Measurements from ENCODE around the gene TNPO3.
"Not testable (repeated sequence)": the region's sequence is repeated elsewhere in the genome, so short reads cannot be mapped to it uniquely, and the experiment has no call there.

TNPO3 gene

GRCh38 chr7:129006636-129007414 lies 48.1 kb downstream of the TNPO3 start:
- ChIA-PET CTCF (interaction anchor here (1.5 to 2.2 kb wide), 2 partner anchors 10 to 85 kb away, joined by 4 to 12 read pairs; no protein-coding TSS in a partner anchor), POLR2A (interaction anchor here (1.1 kb wide), 1 partner anchor 47 kb away, joined by 3 read pairs; no protein-coding TSS in a partner anchor)
- DNase-seq (ENCODE audit: low read depth, low spot score) = no peak
- H3K4me3 ChIP-seq (ENCODE audit: low read depth, low read length) = no peak overlapping the region
- TF ChIP-seq, protein P1, sequence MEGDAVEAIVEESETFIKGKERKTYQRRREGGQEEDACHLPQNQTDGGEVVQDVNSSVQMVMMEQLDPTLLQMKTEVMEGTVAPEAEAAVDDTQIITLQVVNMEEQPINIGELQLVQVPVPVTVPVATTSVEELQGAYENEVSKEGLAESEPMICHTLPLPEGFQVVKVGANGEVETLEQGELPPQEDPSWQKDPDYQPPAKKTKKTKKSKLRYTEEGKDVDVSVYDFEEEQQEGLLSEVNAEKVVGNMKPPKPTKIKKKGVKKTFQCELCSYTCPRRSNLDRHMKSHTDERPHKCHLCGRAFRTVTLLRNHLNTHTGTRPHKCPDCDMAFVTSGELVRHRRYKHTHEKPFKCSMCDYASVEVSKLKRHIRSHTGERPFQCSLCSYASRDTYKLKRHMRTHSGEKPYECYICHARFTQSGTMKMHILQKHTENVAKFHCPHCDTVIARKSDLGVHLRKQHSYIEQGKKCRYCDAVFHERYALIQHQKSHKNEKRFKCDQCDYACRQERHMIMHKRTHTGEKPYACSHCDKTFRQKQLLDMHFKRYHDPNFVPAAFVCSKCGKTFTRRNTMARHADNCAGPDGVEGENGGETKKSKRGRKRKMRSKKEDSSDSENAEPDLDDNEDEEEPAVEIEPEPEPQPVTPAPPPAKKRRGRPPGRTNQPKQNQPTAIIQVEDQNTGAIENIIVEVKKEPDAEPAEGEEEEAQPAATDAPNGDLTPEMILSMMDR (IDR thresholded peaks at IDR 0.05; ENCODE audit: insufficient read depth, low read length, missing control alignments) = no peak

DNA sequence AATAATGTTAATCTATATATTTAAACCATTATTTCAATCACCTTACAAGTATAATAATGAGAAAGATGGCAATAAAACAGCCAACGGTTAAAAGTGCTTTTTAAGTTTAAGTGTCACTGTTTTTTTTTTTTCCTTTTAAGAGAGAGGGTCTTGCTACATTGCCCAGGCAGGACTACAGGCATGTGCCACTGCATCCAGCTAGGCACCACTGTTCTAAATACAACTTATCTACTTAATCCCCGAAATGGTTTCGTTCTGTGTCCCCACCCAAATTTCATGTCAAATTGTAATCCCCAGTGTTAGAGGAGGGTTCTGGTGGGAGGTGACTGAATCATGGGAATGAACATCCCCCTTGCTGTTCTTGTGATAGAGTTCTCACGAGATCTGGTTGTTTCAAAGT lies 49.7 kb downstream of the TNPO3 start:
- H3K4me3 ChIP-seq (ENCODE audit: low read depth, low read length) = no peak overlapping the region
- POLR2A ChIA-PET = no interaction called here
- TF ChIP-seq, protein P1 (IDR thresholded peaks at IDR 0.05; ENCODE audit: insufficient read depth, low read length, missing control alignments) = no peak
- CTCF ChIA-PET = interaction anchor here (2.2 kb wide), 1 partner anchor 87 kb away, joined by 12 read pairs; no protein-coding TSS in a partner anchor
- no peak for DNase-seq (ENCODE audit: low read depth, low spot score)

DNA sequence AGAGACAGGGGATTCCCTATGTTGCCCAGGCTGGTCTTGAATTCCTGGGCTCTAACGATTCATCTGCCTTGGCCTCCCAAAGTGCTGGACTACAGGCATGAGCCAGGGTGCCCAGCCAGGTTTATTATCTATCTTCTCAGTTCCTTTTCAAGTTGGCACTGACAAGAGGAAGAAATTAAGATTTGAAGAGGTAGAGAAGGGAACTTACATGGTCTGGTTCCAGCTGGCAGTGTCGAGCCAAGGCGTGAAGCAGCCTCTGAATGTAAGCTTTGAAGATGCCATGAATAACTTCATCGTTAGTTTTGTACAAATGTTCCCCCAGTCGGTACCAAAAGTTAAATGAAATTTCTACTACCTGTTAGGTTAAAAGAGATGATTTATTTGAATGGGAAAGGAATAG lies 57.7 kb downstream of the TNPO3 start:
- ChIA-PET POLR2A (no interaction called here), CTCF (no interaction called here)
- TF ChIP-seq, protein P1 (IDR thresholded peaks at IDR 0.05; ENCODE audit: insufficient read depth, low read length, missing control alignments) = no peak
- no peak overlapping the region for H3K4me3 ChIP-seq (ENCODE audit: low read depth, low read length)
- no peak for DNase-seq (ENCODE audit: low read depth, low spot score)

GRCh38 chr7:128994560-128994959 lies 60.4 kb downstream of the TNPO3 start:
- DNase-seq (ENCODE audit: low read depth, low spot score) = not testable (repeated sequence)
- CTCF ChIA-PET = interaction anchor here (3.1 kb wide), 1 partner anchor 97 kb away, joined by 12 read pairs; no protein-coding TSS in a partner anchor

DNA sequence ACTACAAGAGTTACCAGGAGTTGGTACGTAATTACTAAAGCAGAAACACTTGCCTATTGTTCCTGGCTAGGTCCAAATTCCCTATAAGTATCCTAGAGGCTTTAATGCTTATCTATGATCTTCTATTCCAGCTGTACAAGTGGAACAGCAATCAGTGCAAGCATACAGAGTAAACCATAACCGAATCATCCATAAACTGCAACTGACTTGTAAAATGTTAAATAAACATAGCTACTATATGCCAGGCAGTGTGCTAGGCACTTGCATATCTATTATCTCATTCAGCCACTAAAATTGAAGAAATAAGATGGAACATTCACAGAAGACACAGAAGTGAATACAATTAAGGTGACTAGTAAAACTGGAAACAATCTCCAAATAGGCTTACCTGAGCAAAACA lies 61.5 kb downstream of the TNPO3 start:
- POLR2A ChIA-PET = interaction anchor here (0.6 kb wide), 1 partner anchor 40 kb away, joined by 3 read pairs; no protein-coding TSS in a partner anchor

More at GRCh38 chr7:128994560-128994959, 60.4 kb downstream of the TNPO3 start:
- POLR2A ChIA-PET; H3K4me3 ChIP-seq (ENCODE audit: low read depth, low read length): not testable (repeated sequence)

DNA sequence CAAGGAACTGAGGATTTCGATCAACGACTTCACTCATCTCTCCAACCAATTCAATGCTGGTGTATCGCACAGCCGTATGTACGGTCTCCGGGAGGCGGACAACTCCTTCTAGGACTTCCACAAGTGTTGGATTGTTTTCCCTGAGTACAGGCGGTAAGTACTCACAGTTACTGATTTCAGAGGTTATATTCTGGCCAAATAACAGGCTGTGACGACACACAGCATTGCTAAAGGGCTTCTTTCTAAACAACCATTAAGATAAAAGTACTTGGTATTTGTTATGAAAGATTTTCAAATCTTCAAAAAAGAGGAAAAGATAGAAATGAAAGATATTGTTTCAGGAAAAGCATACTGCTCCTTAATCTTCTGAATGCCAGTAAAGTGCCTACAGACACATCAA lies 65.0 kb downstream of the TNPO3 start:
- CTCF ChIA-PET = interaction anchor here (1.3 to 1.9 kb wide), 2 partner anchors 9 kb away, joined by 3 to 4 read pairs; no protein-coding TSS in a partner anchor
- POLR2A ChIA-PET = no interaction called here
- TF ChIP-seq, protein P1 (IDR thresholded peaks at IDR 0.05; ENCODE audit: insufficient read depth, low read length, missing control alignments) = no peak
- H3K4me3 ChIP-seq (ENCODE audit: low read depth, low read length) = no peak overlapping the region
- no peak for DNase-seq (ENCODE audit: low read depth, low spot score)

More for the DNA sequence above, 61.5 kb downstream of the TNPO3 start:
- TF ChIP-seq, protein P1 (IDR thresholded peaks at IDR 0.05; ENCODE audit: insufficient read depth, low read length, missing control alignments) = no peak
- no peak overlapping the region for H3K4me3 ChIP-seq (ENCODE audit: low read depth, low read length)
- DNase-seq (ENCODE audit: low read depth, low spot score) = no peak
- CTCF ChIA-PET = interaction anchor here (3.1 kb wide), 1 partner anchor 98 kb away, joined by 12 read pairs; no protein-coding TSS in a partner anchor

Data from AG04449 (cell line).